ENCODE data around the gene JAM3.
"Not testable (repeated sequence)": the region's sequence is repeated elsewhere in the genome, so short reads cannot be mapped to it uniquely, and the experiment has no call there.

JAM3 gene

DNA sequence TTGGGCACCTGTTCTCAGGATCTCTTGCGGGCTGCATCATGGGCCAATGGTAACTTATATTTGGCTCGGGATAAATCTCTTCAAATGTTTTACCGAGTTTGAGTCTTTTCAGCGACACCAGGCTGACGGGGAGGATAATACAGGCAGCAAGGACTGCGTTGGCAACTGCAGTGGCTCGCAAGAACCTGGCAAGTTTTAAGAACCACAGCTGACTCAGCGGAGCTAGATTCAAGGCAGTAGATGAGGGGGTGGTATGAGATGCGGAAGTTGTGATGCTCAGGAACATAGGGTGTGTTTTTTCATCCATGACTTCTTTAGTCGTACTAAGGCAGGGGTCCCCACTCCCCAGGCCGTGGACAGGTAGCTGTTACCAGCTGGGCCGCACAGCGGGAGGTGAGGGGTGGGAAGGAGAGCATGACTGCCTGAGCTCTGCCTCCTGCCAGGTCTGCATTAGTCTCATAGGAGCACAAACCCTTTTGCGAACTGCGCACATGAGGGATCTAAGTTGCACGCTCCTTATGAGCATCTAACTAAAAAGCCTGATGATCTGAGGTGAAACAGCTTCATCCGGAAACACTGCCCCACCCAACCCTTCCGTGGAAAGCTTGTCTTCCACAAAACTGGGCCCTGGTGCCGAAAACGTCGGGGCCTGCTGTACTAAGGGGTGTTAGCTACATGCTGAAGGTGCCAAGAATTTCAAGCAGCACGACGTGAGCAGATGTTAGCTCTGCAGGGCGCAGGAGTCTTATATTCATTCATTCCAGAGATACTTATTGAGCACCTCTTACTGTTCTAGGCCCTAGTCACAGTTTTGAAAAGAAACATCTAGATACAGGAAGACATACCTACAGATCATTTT is 6.4 kb upstream of the JAM3 start:
- no peak for DNase-seq (ENCODE audit: low spot score)

DNA sequence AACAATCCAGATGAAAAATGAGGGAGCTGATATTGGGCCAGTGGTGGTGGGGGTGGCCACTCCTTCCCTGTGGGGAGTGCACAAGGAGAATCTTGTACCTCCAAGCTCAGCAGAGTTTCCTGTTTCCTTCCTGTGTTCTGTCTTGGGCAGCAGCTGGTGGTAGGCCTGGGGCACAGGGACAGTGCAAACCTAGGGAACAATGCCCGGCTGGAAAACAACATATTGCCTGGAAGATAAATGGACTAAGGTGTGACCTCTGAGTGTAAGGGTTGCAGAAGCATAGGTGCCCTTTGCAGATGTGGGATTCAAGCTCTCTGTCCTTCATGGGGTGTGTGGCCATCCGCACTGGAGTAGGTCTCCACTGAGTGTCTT is 5.8 kb upstream of the JAM3 start:
- DNase-seq (ENCODE audit: low spot score) = no peak

DNA sequence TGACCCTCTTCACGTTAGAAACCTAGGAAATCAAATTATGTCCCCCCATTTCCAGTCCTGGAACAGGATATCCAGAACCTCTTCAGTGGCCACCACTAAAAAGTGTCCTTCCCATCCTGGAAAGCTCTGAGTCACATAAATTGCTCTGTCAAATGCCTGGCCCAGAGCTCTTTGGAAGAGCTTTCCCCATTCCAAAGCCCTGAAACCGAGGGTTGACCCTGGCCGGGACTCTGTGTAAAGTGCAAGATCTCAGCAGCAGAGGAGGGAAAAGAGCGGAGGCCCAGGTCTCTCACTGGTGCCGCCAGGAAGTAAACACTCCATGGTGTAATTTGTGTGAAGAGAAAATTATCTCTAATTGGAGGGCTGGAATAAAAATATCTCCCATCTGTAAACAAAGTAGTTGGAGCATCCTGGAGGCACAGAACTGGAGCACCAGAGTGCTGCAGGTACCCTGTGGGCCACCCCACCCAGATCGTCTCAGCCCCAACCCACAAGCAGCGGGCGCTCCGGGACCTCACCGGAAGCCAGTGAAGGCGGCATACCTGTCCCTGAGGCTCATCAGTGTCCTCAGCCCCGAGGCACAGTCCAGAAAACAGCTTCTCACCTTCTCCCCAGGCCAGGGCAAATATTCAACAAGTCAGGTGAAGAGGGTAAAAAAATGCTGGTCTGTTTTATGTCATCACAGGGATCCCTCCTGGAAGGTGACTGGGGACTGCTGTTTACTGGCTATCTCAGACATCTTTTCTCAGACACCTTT is 4.7 kb upstream of the JAM3 start:
- no peak for DNase-seq (ENCODE audit: low spot score)

DNA sequence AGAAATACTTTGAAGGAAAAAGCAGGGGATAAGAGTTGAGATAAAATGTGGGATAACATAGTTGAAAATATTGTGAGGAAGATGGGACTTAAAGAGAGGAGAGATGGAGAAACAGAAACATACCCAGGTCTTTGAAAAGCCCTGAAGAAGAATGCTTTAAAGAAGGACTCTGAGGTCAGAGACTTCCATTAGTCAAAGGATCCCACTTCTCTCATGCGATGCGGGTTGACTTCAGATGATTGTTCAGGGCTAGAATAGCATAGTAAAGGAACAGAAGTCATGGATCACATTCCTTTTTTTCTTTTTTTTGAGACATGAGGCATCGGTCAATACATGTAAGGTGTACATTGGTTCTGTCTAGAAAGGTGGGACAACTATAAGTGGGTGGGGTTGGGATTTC is 3.5 kb upstream of the JAM3 start:
- no peak for DNase-seq (ENCODE audit: low spot score)

DNA sequence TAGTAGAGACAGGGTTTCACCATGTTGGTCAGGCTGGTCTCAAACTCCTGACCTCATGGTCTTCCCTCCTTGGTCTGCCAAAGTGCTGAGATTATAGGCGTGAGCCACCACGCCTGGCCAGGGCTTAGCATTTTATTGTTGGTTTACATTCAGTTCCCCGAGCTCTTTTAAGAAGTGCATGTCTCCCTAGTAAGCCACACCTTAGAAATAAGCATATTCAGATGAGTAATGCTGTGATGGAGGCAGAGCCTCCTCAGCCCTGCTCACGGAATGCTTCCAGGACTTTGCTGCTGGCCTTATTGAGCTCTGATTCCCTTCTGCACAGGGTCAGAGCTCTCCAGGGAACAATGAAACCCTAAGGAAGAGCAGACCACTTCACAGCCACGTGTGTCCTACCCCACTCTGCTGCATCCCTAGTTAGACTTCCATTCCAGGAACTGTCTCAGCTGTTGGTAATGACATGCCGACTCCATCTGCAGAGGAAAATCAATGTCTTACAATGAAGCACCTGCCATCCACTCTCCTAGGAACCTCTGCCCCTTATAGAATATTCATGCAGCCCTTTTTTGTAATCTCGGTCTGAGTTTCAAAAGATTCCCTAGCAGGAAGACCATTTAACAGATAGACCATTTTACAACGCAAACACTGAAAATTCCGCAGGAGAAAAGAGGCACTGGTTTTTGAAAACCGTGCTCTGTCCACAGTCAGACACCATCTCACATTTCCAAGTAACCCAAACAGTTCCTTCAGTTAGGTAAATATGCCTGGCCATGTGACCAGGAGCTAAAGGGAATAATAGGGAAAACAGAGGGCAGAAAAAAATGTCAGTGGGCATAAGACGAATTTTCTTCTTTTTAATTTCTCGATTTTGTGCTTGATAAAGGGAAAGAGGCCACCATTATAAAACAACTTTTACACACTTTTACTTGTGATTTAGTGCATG is 1.7 kb upstream of the JAM3 start:
- no peak for DNase-seq (ENCODE audit: low spot score)

DNA sequence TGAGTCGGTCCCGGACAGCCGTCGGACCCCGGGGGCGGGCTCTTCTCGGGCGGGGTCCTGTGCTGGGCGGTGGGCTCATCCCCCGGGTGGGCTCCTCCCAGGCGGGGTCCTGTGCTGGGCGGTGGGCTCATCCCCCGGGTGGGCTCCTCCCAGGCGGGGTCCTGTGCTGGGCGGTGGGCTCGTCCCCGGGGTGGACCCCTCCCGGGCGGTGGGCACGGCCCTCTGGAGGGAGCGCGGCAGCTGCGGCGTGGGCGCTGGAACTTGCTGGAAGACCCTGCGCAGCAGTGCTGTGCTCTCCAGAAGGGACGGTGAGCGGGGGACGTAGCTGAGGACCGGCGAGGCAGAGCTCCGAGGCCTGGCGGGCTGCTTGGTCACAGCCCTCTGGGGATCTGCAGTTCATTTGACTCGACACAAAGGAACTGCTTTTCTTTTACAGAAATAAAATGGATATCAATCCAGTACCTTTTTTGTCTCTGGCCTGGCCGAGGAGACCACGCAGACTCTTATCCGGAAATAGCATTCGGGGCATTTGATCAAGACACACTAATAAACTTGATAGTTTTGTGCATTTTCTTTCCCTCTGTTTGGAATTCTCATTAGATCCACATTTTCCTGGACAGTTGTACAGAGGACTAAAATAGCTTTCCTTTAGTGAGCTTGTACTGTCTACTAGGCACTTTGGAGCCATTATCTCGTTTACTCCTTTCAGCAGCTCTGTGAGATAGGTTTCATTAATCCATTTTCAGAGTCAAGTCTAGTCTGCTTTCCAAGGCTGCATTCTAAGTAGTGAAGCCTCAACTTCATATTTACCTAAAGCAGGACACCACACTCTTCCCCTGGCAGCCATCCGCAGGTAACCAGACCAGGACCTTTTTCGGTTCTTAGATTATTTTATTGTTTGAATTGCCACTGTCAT is 812 bp downstream of the JAM3 start:
- no peak for DNase-seq (ENCODE audit: low spot score)

DNA sequence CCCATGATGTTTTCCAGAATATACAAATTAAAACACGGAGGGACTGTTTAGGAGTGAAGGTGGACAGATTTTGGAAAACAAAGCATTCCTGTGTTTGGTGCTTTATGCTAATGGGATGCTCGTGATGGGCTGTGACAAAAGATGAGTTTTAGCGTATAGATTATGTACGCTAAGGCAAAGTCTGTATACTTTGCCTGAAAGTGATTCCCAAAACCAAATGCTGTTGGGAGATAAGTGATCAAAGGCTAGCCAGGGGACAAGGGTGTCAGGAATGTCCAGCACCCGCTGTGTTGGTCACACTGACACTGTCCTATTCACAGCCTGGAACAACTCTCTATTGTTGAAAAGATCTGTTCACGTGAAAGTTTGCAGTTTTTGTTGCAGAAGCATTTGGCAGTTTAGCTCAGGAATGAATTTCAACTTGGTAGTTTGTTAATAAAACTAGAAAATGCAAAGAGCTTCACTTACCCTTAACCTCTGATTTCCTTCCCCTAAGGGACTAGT is 1.5 kb downstream of the JAM3 start:
- DNase-seq (ENCODE audit: low spot score) = no peak

DNA sequence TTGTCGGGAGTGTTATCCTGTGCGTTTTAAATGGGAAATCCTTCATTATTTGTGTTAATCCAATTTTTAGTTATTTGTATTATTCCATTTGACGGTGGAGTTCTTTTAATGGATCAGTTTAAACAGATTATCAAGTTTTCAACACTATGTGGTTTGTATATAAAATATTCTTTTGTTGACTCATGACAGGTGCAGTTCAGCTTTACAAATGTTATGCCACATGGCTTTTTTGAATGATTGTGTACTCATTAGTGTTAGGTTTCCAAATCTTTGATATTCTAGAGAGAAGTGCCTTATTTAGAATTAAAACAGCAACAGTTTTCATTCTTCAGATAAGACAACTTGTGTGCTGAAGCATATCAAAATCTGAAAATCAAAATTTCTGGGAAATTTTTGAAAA is 2.4 kb downstream of the JAM3 start:
- DNase-seq (ENCODE audit: low spot score) = no peak

DNA sequence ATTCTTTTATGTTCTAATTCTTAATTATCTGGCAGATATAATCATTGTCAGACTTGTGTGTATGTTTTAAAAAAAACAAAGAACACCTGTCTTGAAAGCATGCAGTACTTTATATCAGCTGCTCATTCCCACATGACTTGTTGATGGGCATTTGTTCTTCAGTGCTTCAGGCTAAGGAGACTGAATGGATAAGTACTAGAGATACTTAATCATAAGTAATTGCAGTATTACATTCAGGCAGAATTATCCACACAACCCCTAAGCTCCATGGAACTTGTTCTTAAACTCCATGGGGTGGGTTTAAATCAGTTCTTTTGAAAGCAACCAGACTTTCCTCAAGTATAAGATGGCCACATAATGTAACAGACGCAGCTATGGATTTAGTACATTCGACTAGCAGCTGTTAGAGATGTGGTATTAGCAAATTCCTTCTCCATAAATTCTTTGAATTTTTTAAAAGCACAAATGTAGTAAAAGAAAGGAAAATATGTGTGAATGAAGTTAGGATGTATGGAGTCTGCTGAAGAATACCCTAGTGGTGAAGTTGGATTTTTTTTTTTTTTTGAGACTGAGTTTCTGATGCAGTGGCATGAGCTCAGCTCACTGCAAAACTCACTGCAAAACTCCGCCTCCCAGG is 3.0 kb downstream of the JAM3 start:
- no peak for DNase-seq (ENCODE audit: low spot score)

DNA sequence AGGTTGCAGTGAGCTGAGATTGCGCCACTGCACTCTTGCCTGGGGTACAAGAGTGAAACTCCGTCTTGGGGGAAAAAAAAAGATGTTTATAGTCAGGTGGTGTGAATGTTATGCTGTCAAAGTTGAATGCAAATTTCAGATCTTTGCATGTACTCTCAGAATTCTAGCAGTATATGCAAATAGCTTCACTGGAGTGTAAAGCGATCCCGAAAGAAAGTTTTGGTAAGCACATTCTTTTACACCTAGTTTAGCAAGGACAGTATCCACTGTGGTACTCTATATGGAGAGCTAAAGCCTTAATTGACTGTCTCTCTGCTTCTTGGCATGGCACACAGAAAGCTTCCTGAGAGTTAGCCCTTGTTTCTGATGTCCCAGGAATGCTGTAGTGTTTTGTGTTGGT is 4.0 kb downstream of the JAM3 start:
- no peak for DNase-seq (ENCODE audit: low spot score)

DNA sequence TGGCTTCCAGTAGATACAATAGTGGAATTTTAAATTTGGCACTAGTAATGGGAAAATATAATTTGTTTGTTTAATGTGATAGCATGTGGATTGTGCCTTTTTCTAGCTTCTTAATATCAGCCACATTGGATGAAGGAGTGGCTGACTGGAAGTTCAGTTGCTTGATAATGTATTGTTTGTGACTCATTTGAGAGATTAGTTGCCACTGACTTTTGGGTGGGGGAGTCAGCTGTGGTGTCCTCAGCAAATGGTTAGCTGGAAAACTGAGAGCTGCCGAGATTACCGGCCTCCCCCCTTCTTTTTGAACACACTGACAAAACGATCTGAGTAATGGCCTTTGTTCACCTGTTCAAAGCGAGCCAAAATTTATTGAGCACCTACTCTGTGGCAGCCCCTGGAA is 5.5 kb downstream of the JAM3 start:
- DNase-seq (ENCODE audit: low spot score) = no peak

DNA sequence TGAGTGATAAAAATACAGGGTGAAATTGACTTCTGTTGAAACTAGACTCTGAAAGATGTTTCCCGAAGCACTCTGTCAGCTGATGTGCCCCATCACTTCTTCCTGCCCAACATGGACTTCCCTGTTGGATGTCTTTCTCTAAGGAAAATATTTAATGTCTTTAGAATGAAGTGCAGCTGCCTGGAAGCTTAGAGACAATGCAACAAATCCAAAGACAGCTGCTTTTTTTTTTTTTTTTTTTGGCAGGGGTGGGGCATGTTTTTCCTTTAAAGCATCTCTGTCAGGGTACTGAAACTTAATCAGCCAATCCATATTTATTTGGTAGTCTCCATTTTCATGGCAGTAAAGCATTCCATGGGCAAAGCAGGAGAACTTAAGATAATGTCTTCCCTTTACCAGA is 5.9 kb downstream of the JAM3 start:
- DNase-seq (ENCODE audit: low spot score) = no peak

DNA sequence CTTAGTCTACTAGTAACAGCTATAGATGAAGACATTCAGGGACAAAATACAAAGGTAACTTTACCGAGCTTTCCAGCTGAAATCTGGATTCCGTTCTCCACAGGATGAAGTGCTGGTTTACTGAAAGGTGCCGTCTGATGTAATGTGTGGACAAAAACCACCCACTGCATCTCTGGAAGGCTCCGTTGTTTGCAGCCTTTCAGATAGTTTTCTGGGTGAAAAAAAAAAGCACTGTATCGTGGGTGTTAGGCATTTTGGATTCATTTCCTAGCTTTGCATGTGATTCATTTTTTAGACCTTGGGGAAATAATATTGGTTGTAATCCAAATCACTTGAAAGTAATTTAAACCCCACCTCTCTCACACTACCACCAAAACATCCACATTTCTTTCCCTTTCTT is 10.4 kb downstream of the JAM3 start:
- DNase-seq (ENCODE audit: low spot score) = no peak

DNA sequence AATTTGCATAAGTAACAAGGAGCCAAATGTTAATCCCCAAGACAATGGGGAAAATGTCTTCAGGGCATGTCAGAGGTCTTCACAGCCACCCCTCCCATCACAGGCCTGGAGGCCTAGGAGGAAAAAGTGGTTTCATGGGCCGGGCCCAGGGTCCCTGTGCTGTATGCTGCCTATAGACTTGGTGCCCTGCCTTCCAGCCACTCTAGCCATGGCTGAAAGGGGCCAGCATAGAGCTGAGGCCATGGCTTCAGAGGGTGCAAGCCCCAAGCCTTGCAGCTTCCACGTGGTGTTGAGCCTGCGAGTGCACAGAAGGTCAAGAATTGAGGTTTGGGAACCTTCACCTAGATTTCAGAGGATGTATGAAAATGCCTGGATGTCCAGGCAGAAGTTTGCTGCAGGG is 12.4 kb downstream of the JAM3 start:
- DNase-seq (ENCODE audit: low spot score) = not testable (repeated sequence)

DNA sequence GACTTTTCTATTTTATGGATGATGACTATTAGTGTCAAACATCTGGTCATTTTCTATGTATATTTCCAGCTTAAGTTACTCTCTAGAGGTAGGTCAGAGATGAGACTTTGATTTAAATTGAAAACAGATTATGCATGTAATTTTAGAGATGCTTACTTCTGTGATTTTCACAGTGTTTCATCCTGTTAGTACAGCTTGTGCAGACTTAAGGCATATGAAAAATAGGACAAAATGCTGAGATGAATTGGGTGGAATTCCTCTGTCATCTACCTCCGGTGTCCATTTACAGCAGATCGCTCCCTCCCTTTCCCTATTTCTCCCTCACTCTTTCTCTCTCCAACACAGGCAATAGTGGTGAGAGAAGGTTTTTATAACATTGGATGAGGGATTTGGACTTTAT is 14.1 kb downstream of the JAM3 start:
- no peak for DNase-seq (ENCODE audit: low spot score)

DNA sequence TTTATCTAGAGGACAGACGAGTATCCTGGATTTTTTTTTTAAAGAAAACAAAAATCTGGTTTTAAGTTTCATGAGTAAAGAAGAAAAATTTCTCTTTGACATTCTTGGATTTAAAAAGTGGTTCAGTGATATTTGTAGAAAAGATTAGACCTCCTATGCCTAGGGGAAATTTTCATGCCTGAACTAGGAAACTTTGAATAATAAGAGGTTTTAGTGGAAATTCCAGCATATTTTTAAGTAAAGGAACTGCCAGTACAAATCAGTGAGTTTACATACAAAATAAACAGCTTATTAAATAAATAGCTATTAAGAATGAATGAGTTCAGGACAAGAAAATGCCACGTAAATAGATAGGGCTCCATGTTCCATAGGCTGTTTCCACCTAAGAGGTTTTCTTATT is 17.5 kb downstream of the JAM3 start:
- DNase-seq (ENCODE audit: low spot score) = no peak

DNA sequence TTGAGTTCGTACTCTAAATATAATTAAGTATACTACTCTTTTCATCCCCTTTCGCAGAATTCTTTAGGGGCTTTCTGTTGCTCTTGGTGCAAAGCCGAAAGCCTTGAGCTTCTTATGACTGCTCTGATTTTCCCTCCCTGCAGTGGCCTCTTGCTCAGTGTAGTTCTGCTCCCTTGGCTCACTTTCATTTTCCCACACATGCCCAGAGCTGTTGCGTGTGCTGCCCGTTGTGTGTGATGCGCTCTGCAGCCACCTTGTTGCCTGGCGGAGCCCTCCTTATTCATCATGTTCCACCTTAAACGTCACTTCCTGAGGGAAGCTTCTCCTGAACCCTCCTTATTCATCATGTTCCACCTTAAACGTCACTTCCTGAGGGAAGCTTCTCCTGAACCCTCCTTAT is 23.1 kb downstream of the JAM3 start:
- DNase-seq (ENCODE audit: low spot score) = not testable (repeated sequence)

DNA sequence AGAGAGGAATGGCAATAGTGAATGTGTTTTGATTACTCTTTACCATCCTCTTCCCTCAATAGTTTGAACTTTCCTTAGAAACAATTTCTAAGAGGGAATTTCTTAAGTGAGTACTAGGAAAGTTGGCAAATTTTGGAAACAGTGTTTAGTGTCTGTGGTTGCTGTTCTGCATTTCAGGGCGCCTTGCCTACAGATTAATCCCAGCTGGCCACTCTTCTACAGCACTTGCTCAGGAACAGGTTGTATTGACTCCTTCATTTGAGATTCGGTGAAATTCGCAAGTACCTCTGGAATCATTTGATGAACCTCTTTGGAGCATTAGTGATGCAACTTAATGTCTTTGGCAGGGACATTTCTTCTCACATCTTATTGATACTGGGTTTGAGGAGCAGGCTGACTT is 28.3 kb downstream of the JAM3 start:
- DNase-seq (ENCODE audit: low spot score) = no peak

DNA sequence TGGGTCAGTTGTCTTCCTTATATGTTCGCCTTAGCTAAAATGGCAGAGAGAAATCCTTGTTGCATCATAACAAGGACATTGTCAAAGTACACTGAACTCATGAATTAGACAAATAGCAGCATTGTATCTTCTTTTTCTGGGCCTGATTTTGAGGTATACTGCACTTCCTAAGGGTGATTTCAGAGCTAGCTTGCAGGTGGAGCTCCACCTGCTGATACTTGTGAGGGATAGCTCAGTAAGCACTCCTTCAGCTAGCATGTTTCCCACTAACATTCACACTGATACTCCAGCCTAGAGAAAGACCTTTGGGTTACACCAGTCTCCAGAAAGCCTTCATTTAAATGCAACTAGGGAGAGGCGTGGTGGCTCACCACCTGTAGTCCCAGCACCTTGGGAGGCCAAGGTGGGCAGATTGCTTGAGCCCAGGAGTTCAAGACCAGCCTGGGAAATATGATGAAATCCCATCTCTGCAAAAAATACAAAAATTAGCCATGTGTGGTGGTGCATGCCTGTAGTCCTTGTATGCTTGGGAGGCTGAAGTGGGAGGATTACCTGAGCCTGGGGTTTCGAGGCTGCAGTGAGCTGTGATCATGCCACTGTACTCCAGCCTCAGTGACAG is 29.8 kb downstream of the JAM3 start:
- no peak for DNase-seq (ENCODE audit: low spot score)

DNA sequence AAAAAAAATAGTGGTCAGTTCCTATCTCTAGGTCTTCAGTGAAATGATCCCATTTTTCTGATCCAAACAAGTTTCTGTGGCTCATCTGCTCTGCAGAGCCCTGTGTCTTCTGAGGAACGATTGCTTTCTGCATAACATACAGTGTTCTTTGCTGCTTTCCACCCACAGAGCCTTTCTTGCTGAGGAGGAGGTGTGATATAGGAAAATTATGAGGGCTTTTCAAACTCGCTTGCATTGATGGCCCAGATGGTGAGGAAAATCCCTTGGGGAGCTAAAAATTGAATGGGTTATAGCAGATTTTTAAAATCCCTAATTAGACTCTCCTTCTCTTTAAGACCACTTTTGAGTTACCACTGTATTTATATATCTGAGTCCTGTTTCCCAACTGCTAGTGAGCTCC is 31.3 kb downstream of the JAM3 start:
- no peak for DNase-seq (ENCODE audit: low spot score)
